ENCODE measurements around the gene SSBP2. TPM values are rescaled to one million over a fixed set of nuclear protein-coding genes. Genes with fewer than 3 reads are reported as not detected.

The SSBP2 gene
- total RNA-seq = 10 to 100 TPM in 1 of 2 experiments, 1 to 10 TPM in 1; 9.2 to 10.4 TPM
- 21.8 TPM for polyA plus RNA-seq

GRCh38 chr5:81751009-81751835, at the start of gene SSBP2:
SSBP2 (minus strand) TSS chr5:81751097; CDS start chr5:81751042, 55 bp downstream.
- Mint-ChIP-seq H3K36me3 (peaks cover 0 to 7% (median 0%) of the 10 kb centered on the region in 3 donors), H3K4me3 (peak within 1 kb of the TSS; percentile 94 to 98 (median 95)), H3K27me3 (peaks cover 3 to 11% of the 10 kb centered on the region in 2 donors), H3K9me3 (no peaks in the 10 kb centered on the region), H3K27ac (peak within 1 kb of the TSS; percentile 85 to 97 (median 92)), H3K4me1 (peaks cover 10 to 35% (median 21%) of the 10 kb centered on the region in 3 donors)
- peaks cover 17% of the 10 kb centered on the region for H3K4me1 ChIP-seq (ENCODE audit: insufficient read depth, low read length)
- H3K27ac ChIP-seq (ENCODE audit: low read depth, low read length) = peak within 1 kb of the TSS; percentile 71
- peak within 1 kb of the TSS; percentile 69 for H3K4me3 ChIP-seq (ENCODE audit: low read length)
- POLR2A ChIA-PET = interaction anchor here (0.6 to 3.6 kb wide), 10 partner anchors 9 to 527 kb away, joined by 3 to 135 read pairs (median 6); partner anchors contain the start of genes ATG10 and RPS23
- no peaks in the 10 kb centered on the region for H3K27me3 ChIP-seq (ENCODE audit: insufficient read depth, low read length, poor library complexity, severe bottlenecking)
- H3K36me3 ChIP-seq (ENCODE audit: insufficient read depth, low read length) = no peaks in the 10 kb centered on the region
- peak; percentile 98 to 99 (median 99) for DNase-seq
- no peaks in the 10 kb centered on the region for H3K9me3 ChIP-seq (ENCODE audit: low read length)
- CTCF ChIA-PET = interaction anchor here (0.6 to 2.2 kb wide), 8 partner anchors 10 to 133 kb away, joined by 3 to 28 read pairs (median 3); no protein-coding TSS in a partner anchor

GRCh38 chr5:81795666-81796065, 44.8 kb upstream of the SSBP2 start:
- Histone ChIP-seq H3K36me3 (ENCODE audit: insufficient read depth, low read length) (no peaks in the 10 kb centered on the region), H3K27ac (ENCODE audit: low read depth, low read length) (no peak overlapping the region), H3K4me3 (ENCODE audit: low read length) (no peak overlapping the region), H3K27me3 (ENCODE audit: insufficient read depth, low read length, poor library complexity, severe bottlenecking) (no peaks in the 10 kb centered on the region), H3K4me1 (ENCODE audit: insufficient read depth, low read length) (no peaks in the 10 kb centered on the region), H3K9me3 (ENCODE audit: low read length) (no peaks in the 10 kb centered on the region)
- POLR2A ChIA-PET = no interaction called here
- Mint-ChIP-seq H3K36me3 (no peaks in the 10 kb centered on the region), H3K27ac (no peak overlapping the region), H3K4me3 (no peak overlapping the region), H3K27me3 (peaks cover 2 to 16% of the 10 kb centered on the region in 2 donors), H3K4me1 (no peaks in the 10 kb centered on the region), H3K9me3 (no peaks in the 10 kb centered on the region)
- CTCF ChIA-PET = no interaction called here
- DNase-seq = no peak

- POLR2A ChIA-PET = no interaction called here
- Histone ChIP-seq H3K27me3 (ENCODE audit: insufficient read depth, low read length, poor library complexity, severe bottlenecking) (no peaks in the 10 kb centered on the region), H3K9me3 (ENCODE audit: low read length) (no peaks in the 10 kb centered on the region), H3K4me1 (ENCODE audit: insufficient read depth, low read length) (no peaks in the 10 kb centered on the region), H3K4me3 (ENCODE audit: low read length) (no peak overlapping the region), H3K27ac (ENCODE audit: low read depth, low read length) (no peak overlapping the region), H3K36me3 (ENCODE audit: insufficient read depth, low read length) (no peaks in the 10 kb centered on the region)
- H3K4me3 Mint-ChIP-seq = no peak overlapping the region
- H3K27me3 Mint-ChIP-seq = peaks cover 4 to 9% of the 10 kb centered on the region in 2 donors
- H3K9me3 Mint-ChIP-seq = no peaks in the 10 kb centered on the region
- no peaks in the 10 kb centered on the region for H3K36me3 Mint-ChIP-seq
- H3K4me1 Mint-ChIP-seq = no peaks in the 10 kb centered on the region
- CTCF ChIA-PET = no interaction called here
- DNase-seq = no peak
- peak overlapping the region in 1 of 8 donors; percentile 68 for H3K27ac Mint-ChIP-seq
Measured at GRCh38 chr5:81794226-81794625, 43.3 kb upstream of the SSBP2 start.

GRCh38 chr5:81790336-81790735, 39.4 kb upstream of the SSBP2 start:
- Histone ChIP-seq H3K36me3 (ENCODE audit: insufficient read depth, low read length) (no peaks in the 10 kb centered on the region), H3K4me1 (ENCODE audit: insufficient read depth, low read length) (peaks cover 5% of the 10 kb centered on the region), H3K9me3 (ENCODE audit: low read length) (no peaks in the 10 kb centered on the region), H3K4me3 (ENCODE audit: low read length) (no peak overlapping the region), H3K27ac (ENCODE audit: low read depth, low read length) (no peak overlapping the region), H3K27me3 (ENCODE audit: insufficient read depth, low read length, poor library complexity, severe bottlenecking) (no peaks in the 10 kb centered on the region)
- no peak for DNase-seq
- POLR2A ChIA-PET = no interaction called here
- CTCF ChIA-PET = interaction anchor here (0.8 kb wide), 1 partner anchor 11 kb away, joined by 3 read pairs; no protein-coding TSS in a partner anchor
- H3K27ac Mint-ChIP-seq = no peak overlapping the region
- no peaks in the 10 kb centered on the region for H3K9me3 Mint-ChIP-seq
- no peak overlapping the region for H3K4me3 Mint-ChIP-seq
- peaks cover 4% of the 10 kb centered on the region in 2 donors for H3K27me3 Mint-ChIP-seq
- H3K4me1 Mint-ChIP-seq = peaks cover 7 to 12% (median 11%) of the 10 kb centered on the region in 3 donors
- no peaks in the 10 kb centered on the region for H3K36me3 Mint-ChIP-seq

GRCh38 chr5:81789033-81789432, 38.1 kb upstream of the SSBP2 start:
- POLR2A ChIA-PET = no interaction called here
- no peak overlapping the region for H3K27ac ChIP-seq (ENCODE audit: low read depth, low read length)
- H3K27ac Mint-ChIP-seq = no peak overlapping the region
- H3K27me3 Mint-ChIP-seq = peaks cover 0 to 6% of the 10 kb centered on the region in 2 donors
- H3K27me3 ChIP-seq (ENCODE audit: insufficient read depth, low read length, poor library complexity, severe bottlenecking) = no peaks in the 10 kb centered on the region
- DNase-seq = no peak
- no peak overlapping the region for H3K4me3 ChIP-seq (ENCODE audit: low read length)
- no peaks in the 10 kb centered on the region for H3K9me3 Mint-ChIP-seq
- CTCF ChIA-PET = interaction anchor here (0.7 to 1.7 kb wide), 2 partner anchors 24 to 49 kb away, joined by 4 read pairs; no protein-coding TSS in a partner anchor
- H3K36me3 ChIP-seq (ENCODE audit: insufficient read depth, low read length) = no peaks in the 10 kb centered on the region
- no peaks in the 10 kb centered on the region for H3K36me3 Mint-ChIP-seq
- no peaks in the 10 kb centered on the region for H3K9me3 ChIP-seq (ENCODE audit: low read length)
- H3K4me3 Mint-ChIP-seq = no peak overlapping the region
- H3K4me1 Mint-ChIP-seq = peaks cover 7 to 12% (median 11%) of the 10 kb centered on the region in 3 donors
- H3K4me1 ChIP-seq (ENCODE audit: insufficient read depth, low read length) = peaks cover 5% of the 10 kb centered on the region

- CTCF ChIA-PET = interaction anchor here (1.7 kb wide), 1 partner anchor 24 kb away, joined by 4 read pairs; no protein-coding TSS in a partner anchor
- no peak overlapping the region for H3K27ac Mint-ChIP-seq
- no peaks in the 10 kb centered on the region for H3K9me3 ChIP-seq (ENCODE audit: low read length)
- H3K36me3 Mint-ChIP-seq = no peaks in the 10 kb centered on the region
- peaks cover 5% of the 10 kb centered on the region for H3K4me1 ChIP-seq (ENCODE audit: insufficient read depth, low read length)
- H3K4me1 Mint-ChIP-seq = peaks cover 7 to 12% (median 11%) of the 10 kb centered on the region in 3 donors
- POLR2A ChIA-PET = no interaction called here
- DNase-seq = no peak
- H3K27me3 Mint-ChIP-seq = peaks cover 0 to 6% of the 10 kb centered on the region in 2 donors
- H3K27me3 ChIP-seq (ENCODE audit: insufficient read depth, low read length, poor library complexity, severe bottlenecking) = no peaks in the 10 kb centered on the region
- H3K27ac ChIP-seq (ENCODE audit: low read depth, low read length) = no peak overlapping the region
- H3K36me3 ChIP-seq (ENCODE audit: insufficient read depth, low read length) = no peaks in the 10 kb centered on the region
- H3K4me3 ChIP-seq (ENCODE audit: low read length) = no peak overlapping the region
- no peaks in the 10 kb centered on the region for H3K9me3 Mint-ChIP-seq
- H3K4me3 Mint-ChIP-seq = no peak overlapping the region
Measured at GRCh38 chr5:81788329-81788728, 37.4 kb upstream of the SSBP2 start.

- no peaks in the 10 kb centered on the region for H3K9me3 Mint-ChIP-seq
- Histone ChIP-seq H3K9me3 (ENCODE audit: low read length) (no peaks in the 10 kb centered on the region), H3K36me3 (ENCODE audit: insufficient read depth, low read length) (no peaks in the 10 kb centered on the region), H3K27me3 (ENCODE audit: insufficient read depth, low read length, poor library complexity, severe bottlenecking) (no peaks in the 10 kb centered on the region), H3K27ac (ENCODE audit: low read depth, low read length) (no peak overlapping the region), H3K4me1 (ENCODE audit: insufficient read depth, low read length) (peaks cover 5% of the 10 kb centered on the region), H3K4me3 (ENCODE audit: low read length) (no peak overlapping the region)
- DNase-seq = no peak
- no peak overlapping the region for H3K27ac Mint-ChIP-seq
- H3K27me3 Mint-ChIP-seq = peaks cover 0 to 6% of the 10 kb centered on the region in 2 donors
- POLR2A ChIA-PET = no interaction called here
- peaks cover 7 to 12% (median 11%) of the 10 kb centered on the region in 3 donors for H3K4me1 Mint-ChIP-seq
- no peaks in the 10 kb centered on the region for H3K36me3 Mint-ChIP-seq
- CTCF ChIA-PET = no interaction called here
- H3K4me3 Mint-ChIP-seq = no peak overlapping the region
Measured at GRCh38 chr5:81787474-81788242, 36.8 kb upstream of the SSBP2 start.

- Histone ChIP-seq H3K36me3 (ENCODE audit: insufficient read depth, low read length) (no peaks in the 10 kb centered on the region), H3K27ac (ENCODE audit: low read depth, low read length) (no peak overlapping the region), H3K4me3 (ENCODE audit: low read length) (no peak overlapping the region), H3K27me3 (ENCODE audit: insufficient read depth, low read length, poor library complexity, severe bottlenecking) (no peaks in the 10 kb centered on the region), H3K9me3 (ENCODE audit: low read length) (no peaks in the 10 kb centered on the region), H3K4me1 (ENCODE audit: insufficient read depth, low read length) (peaks cover 5% of the 10 kb centered on the region)
- Mint-ChIP-seq H3K27ac (no peak overlapping the region), H3K4me1 (peaks cover 7 to 12% (median 11%) of the 10 kb centered on the region in 3 donors), H3K36me3 (no peaks in the 10 kb centered on the region), H3K27me3 (peaks cover 0 to 4% of the 10 kb centered on the region in 2 donors), H3K4me3 (no peak overlapping the region), H3K9me3 (no peaks in the 10 kb centered on the region)
- ChIA-PET POLR2A (no interaction called here), CTCF (no interaction called here)
- DNase-seq = no peak
Measured at GRCh38 chr5:81786991-81787390, 36.1 kb upstream of the SSBP2 start.

Measured in CD8-positive, alpha-beta memory T cell (primary cell).